GM18951 (cell line): ENCODE data around the gene TEPSIN.
A peak's percentile ranks its signal among the peaks of the same experiment; 100 is the strongest.

Experiments used
- POLR2A ChIP-seq: IDR thresholded peaks from 4 replicates; pipeline ENCODE4 v1.6.1; 2011; ENCODE audit warnings: mild to moderate bottlenecking; ENCODE audit not compliant: insufficient read length, insufficient read depth; ENCODE audit errors: extremely low read depth
- in situ Hi-C: fragments of 300-500 bp; cut with MboI; formaldehyde crosslinking; loops from one replicate; pipeline ENCODE4 v1.12.0; 2022; ENCODE audit warnings: low sequenced_read_pairs, mixed read lengths, inconsistent platforms; ENCODE audit not compliant: unreplicated experiment

The TEPSIN gene

DNA sequence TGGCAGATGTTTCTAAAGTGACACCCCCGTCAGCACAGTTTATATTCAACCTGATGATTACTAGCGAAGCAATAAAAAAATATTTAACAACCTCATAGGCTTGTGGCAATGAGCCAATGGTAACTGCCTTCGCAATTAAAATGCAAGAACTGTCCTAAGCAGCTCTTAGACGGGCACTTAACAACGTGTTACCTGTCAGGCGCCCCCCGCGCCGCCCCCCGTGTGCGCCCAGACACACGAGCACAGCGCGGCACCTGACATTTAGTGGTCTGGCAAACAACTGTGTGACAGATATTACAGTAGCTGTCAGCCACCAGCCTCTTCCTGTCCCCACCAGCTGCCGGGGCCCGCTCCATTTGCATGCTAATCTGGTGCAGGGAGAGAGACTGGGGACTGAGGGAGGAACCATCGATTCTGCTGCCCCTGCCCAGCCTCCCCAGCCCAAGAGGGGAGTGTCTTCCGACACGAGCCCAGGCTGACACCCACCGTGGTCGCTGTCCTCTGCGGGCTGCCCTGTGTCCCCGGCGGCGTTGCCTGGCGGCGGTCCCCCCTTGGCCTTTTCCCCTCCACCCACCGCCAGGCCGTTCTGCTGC, 12.9 kb upstream of the TEPSIN start:
- no peak for TF ChIP-seq POLR2A
- in situ Hi-C loops: no loop called here

GRCh38 chr17:81251094-81251708, 12.3 kb upstream of the TEPSIN start:
- in situ Hi-C loops: no loop called here
- no peak for TF ChIP-seq POLR2A

DNA sequence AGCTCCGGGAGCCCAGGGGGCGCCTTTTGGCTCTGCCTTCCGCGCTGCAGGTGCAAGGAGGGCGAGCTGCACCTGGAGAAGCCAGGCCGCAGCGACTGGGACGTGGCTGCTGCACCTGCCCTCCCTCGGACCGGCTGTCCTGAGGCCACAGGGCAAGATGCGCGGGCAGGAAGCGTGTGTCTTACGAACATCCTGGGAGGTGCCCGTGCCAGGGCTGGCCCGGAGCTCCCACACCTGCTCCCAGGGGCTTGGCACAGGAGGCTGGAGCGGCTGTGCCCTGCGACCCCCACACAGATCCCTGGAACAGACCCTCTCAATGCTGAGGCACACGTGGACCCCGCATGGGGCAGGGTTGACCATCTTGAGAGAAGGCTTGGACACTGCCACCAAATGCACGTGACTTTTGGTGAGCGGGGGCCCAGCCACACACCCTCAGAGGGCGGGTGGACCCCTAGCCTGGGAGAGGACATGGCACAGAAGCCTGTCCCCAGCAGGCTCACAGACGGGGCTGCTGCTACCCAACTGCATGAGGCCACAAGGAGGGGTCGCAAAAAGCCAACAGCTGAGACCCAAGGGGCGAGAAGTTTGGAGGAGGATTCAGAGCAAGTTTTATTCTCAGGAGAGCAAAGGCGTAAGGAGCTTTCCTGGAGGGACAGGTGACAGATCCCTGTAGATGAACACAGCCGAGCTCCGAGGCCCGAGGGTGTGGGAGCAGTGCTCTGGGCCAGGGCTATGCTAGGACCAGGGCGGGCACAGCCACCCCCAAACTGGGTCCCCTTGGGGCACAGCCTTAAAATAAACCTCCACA, 11.6 kb upstream of the TEPSIN start:
- no peak for TF ChIP-seq POLR2A
- in situ Hi-C loops: no loop called here

DNA sequence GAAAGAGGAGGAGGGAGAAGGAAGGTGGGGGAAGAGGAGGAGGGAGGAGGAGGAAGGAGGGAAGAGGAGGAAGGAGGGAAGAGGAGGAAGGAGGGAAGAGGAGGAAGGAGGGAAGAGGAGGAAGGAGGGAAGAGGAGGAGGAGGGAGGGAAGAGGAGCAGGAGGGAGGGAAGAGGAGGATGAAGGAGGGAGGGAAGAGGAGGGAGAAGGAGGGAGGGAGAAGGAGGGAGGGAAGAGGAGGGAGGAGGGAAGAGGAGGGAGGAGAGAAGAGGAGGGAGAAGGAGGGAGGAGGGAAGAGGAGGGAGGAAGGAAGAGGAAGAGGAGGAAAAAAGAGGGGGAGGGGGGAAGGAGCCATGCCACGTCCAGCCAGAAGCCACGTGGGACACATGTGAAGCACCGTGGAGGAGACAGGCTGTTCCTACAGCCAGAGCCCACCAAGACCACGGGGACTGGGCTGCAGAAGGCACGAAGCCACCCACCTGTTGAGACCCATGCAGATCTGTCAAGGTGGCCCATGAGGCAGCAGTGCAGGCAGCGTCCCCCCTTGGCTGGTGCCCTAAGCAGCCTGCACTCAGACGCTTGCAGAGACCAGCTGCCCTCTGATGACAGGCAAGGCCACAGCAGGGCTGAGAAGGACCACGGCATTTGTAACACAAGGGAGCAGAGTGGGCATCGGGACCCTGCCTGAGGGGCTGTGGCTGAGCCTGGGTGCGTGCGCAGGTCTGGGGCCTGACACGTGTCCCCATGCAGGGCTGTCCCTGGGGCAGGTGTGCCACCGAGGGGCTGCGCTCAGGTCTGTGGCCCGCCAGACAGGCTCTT, 10.6 kb upstream of the TEPSIN start:
- in situ Hi-C loops: no loop called here

DNA sequence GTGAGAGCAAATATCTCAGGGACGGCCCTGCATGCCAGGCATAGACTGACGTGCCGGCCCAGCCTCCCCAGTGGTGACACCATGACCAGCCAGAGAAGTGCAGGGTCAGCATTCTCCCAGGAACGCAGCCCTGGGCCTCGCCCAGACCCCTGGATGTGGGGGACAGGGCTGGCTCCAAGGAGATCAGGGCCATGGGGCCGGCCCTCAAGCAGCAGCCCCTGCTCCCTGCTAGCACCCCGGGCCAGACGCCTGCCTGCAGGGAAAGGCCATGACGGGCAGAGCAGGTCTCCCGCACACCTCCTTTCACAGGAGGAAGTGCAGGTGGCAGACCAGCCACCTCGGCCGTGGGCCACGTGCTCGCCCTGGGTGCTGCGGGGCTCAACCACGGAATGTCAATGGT, 9.8 kb upstream of the TEPSIN start:
- no peak for TF ChIP-seq POLR2A
- in situ Hi-C loops: no loop called here

More for the DNA sequence above, 10.6 kb upstream of the TEPSIN start:
- no peak for TF ChIP-seq POLR2A

- in situ Hi-C loops: no loop called here
- TF ChIP-seq POLR2A: no peak
Measured at GRCh38 chr17:81247339-81247990, 8.6 kb upstream of the TEPSIN start.

- in situ Hi-C loops: no loop called here
- TF ChIP-seq POLR2A: no peak
Measured at GRCh38 chr17:81246679-81247338, 8.0 kb upstream of the TEPSIN start.

DNA sequence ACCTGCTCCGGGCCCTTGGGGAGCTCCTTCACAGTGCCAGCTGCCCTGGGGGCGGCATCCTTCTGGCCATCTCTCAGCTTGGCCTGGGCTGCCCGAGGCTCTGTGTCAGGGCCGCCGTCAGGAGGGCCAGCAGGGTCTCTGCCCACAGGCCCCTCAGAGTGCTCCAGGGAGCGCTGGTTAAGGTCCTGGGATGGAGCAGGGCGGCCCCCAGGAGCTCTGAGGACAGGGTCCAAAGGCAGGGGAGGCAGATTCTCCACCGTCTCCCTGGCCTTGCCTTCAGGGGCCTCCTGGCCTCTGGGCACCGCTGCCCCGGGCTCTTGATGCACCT, 7.5 kb upstream of the TEPSIN start:
- no peak for TF ChIP-seq POLR2A
- in situ Hi-C loops: no loop called here

- TF ChIP-seq POLR2A: no peak
- in situ Hi-C loops: no loop called here
Measured at GRCh38 chr17:81245665-81246342, 6.9 kb upstream of the TEPSIN start.

DNA sequence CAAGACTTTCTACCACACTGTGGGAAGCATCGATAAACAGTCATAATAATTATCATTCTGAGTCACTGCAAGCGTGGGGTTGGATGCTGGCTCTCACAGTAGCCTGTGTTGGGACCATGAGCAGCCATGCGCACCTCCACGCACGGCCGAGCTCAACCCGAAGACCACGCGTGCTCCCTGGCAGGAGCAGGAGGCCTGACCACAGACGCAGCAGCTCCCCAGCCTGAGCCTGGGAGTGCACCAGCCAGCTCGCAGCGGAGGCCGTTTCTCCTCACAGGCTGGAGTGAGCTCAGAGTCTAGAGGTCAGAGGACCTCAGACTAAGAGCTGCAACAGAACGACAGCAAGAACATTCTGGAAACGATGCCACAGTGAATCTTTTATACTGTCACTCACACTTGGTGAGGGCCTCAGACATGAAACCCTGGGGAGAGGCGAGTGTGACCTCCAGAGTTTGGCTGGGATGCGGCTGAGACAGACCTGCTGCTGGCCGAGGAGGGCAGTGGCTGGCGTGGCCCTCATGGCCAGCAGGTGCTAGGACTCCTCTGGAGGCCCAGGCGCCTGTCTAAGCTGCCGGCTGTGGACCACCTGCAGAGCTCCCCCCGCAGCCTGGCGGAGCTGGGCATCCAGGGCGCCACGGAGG, 6.3 kb upstream of the TEPSIN start:
- no peak for TF ChIP-seq POLR2A
- in situ Hi-C loops: no loop called here

GRCh38 chr17:81244358-81245023, 5.6 kb upstream of the TEPSIN start:
- in situ Hi-C loops: no loop called here
- TF ChIP-seq POLR2A: peak; percentile 30
